Heart left ventricle (tissue), 11 donors: Measurements from ENCODE around the gene NACC2. TPM values are rescaled to one million over a fixed set of nuclear protein-coding genes. Genes with fewer than 3 reads are reported as not detected.

Experiments
- polyA plus RNA-seq, 2 donors: library from polyadenylated mRNA; stranded (reverse); fragments of 200-250 nt; gene quantifications; one replicate each; pipeline ENCODE4 v1.2.3, GENCODE V29; 2013
- total RNA-seq, 9 donors: library from RNA; depleted of rRNA in 2 of 9; stranded (reverse); fragments of >200 nt in 2 of 9; fragmentation: NEBNext Ultra II Directional in 3 of 9; extraction: Animal tissue kit (Norgen Biotek cat#: 25700) in 3 of 9; gene quantifications; one replicate each; pipeline versions ENCODE4 v1.1.0 to v1.2.4, GENCODE V29; 2016 to 2023
- donor health status: ischemic (EF 13 %, LVEDD 7.1; RV severe dilation, severe dysfunction).
- donor health status: healthy with polysubstance abuse.
- donor health status: DM: no; HTN: yes; CAD: no.
- donor health status: DM: no; HTN: no; CAD: no.
- donor health status: ischemic (EF 25% LVEDD 5.7; RV mildly dilated, moderate dysfunction).
- donor health status: healthy.
- donor health status: DM: yes; HTN: yes; CAD: no.
- donor health status: PGD.
- donor health status: nonischemic (EF 23%, LVEDD 6.1; RV moderate dilation, normal function).

The NACC2 gene
- total and polyA plus RNA-seq, 11 donors, result 17.9 to 66.5 (median 47.4) TPM

Other genes starting within 250 kb of the NACC2 start
- 10 to 100 TPM; 15.6 to 38.3 (median 22.5) TPM for gene CAMSAP1, start 187.7 kb downstream of the NACC2 start, total RNA-seq
- 10 to 100 TPM; 10.9 to 19.0 TPM for gene CAMSAP1, start 187.7 kb downstream of the NACC2 start, polyA plus RNA-seq
- 100 to 1,000 TPM in 4 of 9 donors, 10 to 100 TPM in 5; 71.1 to 115 (median 87.6) TPM for gene UBAC1, start 133.9 kb downstream of the NACC2 start, total RNA-seq
- 100 to 1,000 TPM; 100 to 140 TPM for gene UBAC1, start 133.9 kb downstream of the NACC2 start, polyA plus RNA-seq
- 10 to 100 TPM; 15.5 to 34.3 (median 19.9) TPM for gene TMEM250, start 23.6 kb upstream of the NACC2 start, total RNA-seq
- 10 to 100 TPM; 11.6 to 37.0 TPM for gene TMEM250, start 23.6 kb upstream of the NACC2 start, polyA plus RNA-seq
- gene LHX3, start 109.8 kb upstream of the NACC2 start, total RNA-seq, result not detected
- not detected for gene LHX3, start 109.8 kb upstream of the NACC2 start, polyA plus RNA-seq
- gene QSOX2, start 150.5 kb upstream of the NACC2 start, total RNA-seq, result 1 to 10 TPM; 4.8 to 7.8 (median 5.9) TPM
- gene QSOX2, start 150.5 kb upstream of the NACC2 start, polyA plus RNA-seq, result 1 to 10 TPM; 4.3 to 9.9 TPM
- gene CCDC187, start 208.8 kb upstream of the NACC2 start, total RNA-seq, result under 1 TPM in 1 of 9 donors, not detected in 8; 0.04 TPM
- gene CCDC187, start 208.8 kb upstream of the NACC2 start, polyA plus RNA-seq, result not detected
- gene GPSM1, start 232.2 kb upstream of the NACC2 start, total RNA-seq, result 10 to 100 TPM; 24.1 to 52.0 (median 31.7) TPM
- 10 to 100 TPM; 31.5 to 80.2 TPM for gene GPSM1, start 232.2 kb upstream of the NACC2 start, polyA plus RNA-seq